SU-DHL-6 (cell line): ENCODE results near the gene SORCS2.

ENCODE experiments used
- H2AFZ ChIP-seq: fragments of 200-600 bp; sonication (generic); 2 replicates; pipeline ENCODE4 v1.6.1; 2014; ENCODE audit warnings: low read depth, mild to moderate bottlenecking, moderate library complexity, mixed read lengths, antibody characterized with exemption, low read length; ENCODE audit not compliant: severe bottlenecking
- H3F3A ChIP-seq: fragments of 200-600 bp; shearing (Covaris generic); 2 replicates; pipeline ENCODE4 v1.6.0; 2016; ENCODE audit warnings: antibody characterized with exemption, mild to moderate bottlenecking; ENCODE audit not compliant: insufficient read depth
- H3K27ac ChIP-seq: fragments of 200-600 bp; sonication (generic); 2 replicates; pipeline ENCODE4 v1.5.1; 2016; ENCODE audit warnings: low read depth, mild to moderate bottlenecking, low read length, moderate library complexity, mixed read lengths
- H3K27me3 ChIP-seq: fragments of 200-600 bp; sonication (generic), shearing (Covaris generic); 2 replicates; pipeline ENCODE4 v1.6.0; 2014; ENCODE audit warnings: mild to moderate bottlenecking, low read length
- H3K36me3 ChIP-seq: fragments of 200-600 bp; sonication (generic); 2 replicates; pipeline ENCODE4 v1.6.1; 2014; ENCODE audit warnings: mild to moderate bottlenecking, low read length, mixed read lengths
- H3K4me2 ChIP-seq: fragments of 300-600, 200-600 bp; shearing (Covaris generic), sonication (generic); 2 replicates; pipeline ENCODE4 v1.6.0; 2014; ENCODE audit warnings: low read length, low read depth, mild to moderate bottlenecking; ENCODE audit not compliant: poor library complexity, severe bottlenecking
- H3K4me3 ChIP-seq: fragments of 200-600 bp; sonication (generic); 2 replicates; pipeline ENCODE4 v1.5.1; 2014; ENCODE audit warnings: antibody characterized with exemption, low read length, mild to moderate bottlenecking, mixed read lengths; ENCODE audit not compliant: insufficient read depth, poor library complexity, severe bottlenecking
- H3K79me2 ChIP-seq: fragments of 200-600 bp; sonication (generic); 2 replicates; pipeline ENCODE4 v1.6.1; 2014; ENCODE audit warnings: mild to moderate bottlenecking, low read length, moderate library complexity; ENCODE audit not compliant: insufficient read depth
- H3K9ac ChIP-seq: fragments of 200-600 bp; sonication (generic); 2 replicates; pipeline ENCODE4 v1.7.0; 2014; ENCODE audit warnings: mild to moderate bottlenecking, low read length
- H3K9me2 ChIP-seq: fragments of 200-600 bp; sonication (generic); replicated peaks from 2 replicates; pipeline ENCODE4 v1.6.1; 2014; ENCODE audit warnings: low read length; ENCODE audit not compliant: insufficient read depth
- H3K9me3 ChIP-seq: fragments of 200-600 bp; sonication (generic); 2 replicates; pipeline ENCODE4 v1.6.1; 2014; ENCODE audit warnings: low read length, mixed read lengths; ENCODE audit not compliant: insufficient read depth
- H4K20me1 ChIP-seq: fragments of 200-600 bp; sonication (generic); 2 replicates; pipeline ENCODE4 v1.6.1; 2014; ENCODE audit warnings: low read depth, mild to moderate bottlenecking, antibody characterized with exemption, low read length, moderate library complexity, mixed read lengths
- EZH2phosphoT487 ChIP-seq: fragments of 200-600 bp; sonication (generic), shearing (Covaris generic); conservative IDR thresholded peaks from 2 replicates; pipeline ENCODE4 v1.6.1; 2018; ENCODE audit warnings: mild to moderate bottlenecking, antibody characterized with exemption, low read length, moderate library complexity, mixed read lengths
- TF ChIP-seq, protein P1 (sequence below): fragments of 200-600 bp; sonication (generic); IDR thresholded peaks from one replicate; pipeline ENCODE4 v1.5.1; 2017; ENCODE audit warnings: antibody characterized with exemption, mild to moderate bottlenecking, low read length, moderate library complexity; ENCODE audit not compliant: insufficient read depth, poor library complexity, severe bottlenecking

The SORCS2 gene

DNA sequence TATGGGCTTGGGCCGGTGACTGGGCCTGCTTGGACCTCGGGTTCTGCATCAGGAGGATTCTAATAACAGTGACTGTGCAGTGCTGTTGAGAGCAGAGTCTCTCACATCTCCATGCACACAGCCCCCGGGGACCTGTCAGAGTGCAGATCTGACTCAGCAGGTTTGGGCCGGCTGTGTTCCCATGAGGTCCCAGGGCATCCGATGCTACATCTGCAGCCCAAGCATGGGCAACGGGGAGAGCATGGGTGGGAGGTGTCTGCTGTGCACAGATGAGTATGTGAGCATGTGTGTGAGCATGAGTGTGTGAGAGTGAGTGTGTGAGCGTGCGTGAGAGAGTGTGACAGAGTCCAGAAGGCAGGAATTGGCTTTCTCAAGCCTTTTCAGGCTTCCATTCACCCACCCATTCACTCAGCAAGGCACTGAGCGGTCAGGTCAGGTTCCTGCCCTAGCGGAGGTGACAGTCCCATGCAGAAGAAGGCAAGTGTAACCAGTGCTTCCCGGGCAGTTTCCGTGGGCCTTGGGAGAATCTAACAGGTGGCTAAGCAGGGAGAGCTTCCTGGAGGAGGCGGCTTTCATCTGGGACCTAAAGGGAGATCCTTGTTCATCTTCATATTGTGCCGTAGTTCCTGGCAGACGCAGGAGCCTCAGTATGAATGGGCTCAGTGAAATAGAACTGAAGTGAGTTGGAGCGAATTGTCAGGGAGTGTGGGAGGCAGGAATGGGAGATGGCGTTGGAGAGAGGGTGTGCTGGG, 62.6 kb downstream of the SORCS2 start:
- Histone ChIP-seq H4K20me1 (no peaks in the 10 kb centered on the region), H2AFZ (no peak overlapping the region), H3K36me3 (no peaks in the 10 kb centered on the region), H3K79me2 (no peaks in the 10 kb centered on the region), H3F3A (no peaks in the 10 kb centered on the region), H3K4me3 (no peak overlapping the region), H3K9ac (no peak overlapping the region), H3K4me2 (no peak overlapping the region), H3K9me3 (no peaks in the 10 kb centered on the region), H3K27me3 (no peaks in the 10 kb centered on the region), H3K27ac (no peak overlapping the region), H3K9me2 (no peaks in the 10 kb centered on the region)
- no peak for TF ChIP-seq EZH2phosphoT487
- TF ChIP-seq, protein P1, sequence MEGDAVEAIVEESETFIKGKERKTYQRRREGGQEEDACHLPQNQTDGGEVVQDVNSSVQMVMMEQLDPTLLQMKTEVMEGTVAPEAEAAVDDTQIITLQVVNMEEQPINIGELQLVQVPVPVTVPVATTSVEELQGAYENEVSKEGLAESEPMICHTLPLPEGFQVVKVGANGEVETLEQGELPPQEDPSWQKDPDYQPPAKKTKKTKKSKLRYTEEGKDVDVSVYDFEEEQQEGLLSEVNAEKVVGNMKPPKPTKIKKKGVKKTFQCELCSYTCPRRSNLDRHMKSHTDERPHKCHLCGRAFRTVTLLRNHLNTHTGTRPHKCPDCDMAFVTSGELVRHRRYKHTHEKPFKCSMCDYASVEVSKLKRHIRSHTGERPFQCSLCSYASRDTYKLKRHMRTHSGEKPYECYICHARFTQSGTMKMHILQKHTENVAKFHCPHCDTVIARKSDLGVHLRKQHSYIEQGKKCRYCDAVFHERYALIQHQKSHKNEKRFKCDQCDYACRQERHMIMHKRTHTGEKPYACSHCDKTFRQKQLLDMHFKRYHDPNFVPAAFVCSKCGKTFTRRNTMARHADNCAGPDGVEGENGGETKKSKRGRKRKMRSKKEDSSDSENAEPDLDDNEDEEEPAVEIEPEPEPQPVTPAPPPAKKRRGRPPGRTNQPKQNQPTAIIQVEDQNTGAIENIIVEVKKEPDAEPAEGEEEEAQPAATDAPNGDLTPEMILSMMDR: no peak

DNA sequence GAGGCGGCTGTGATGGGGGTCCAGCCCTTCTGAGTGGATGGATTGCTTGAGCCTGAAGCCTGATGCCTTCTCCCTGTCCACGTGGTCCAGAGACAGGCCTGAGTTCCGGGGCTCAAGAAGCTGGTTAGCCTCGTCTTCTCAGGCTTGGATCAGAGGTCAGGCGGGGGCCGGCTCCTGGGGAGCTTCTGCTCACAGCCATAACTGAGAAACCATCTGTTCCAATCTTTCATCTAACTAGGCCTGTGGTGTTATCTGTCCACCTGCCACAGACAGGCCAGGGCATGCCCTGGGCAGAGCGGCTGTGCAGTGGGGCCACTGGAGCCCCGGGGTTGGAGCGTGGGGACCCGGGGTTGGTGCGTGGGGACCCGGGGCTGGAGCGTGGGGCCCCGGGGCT, 63.1 kb downstream of the SORCS2 start:
- H3K9me2 ChIP-seq: no peaks in the 10 kb centered on the region
- H4K20me1 ChIP-seq: no peaks in the 10 kb centered on the region
- H3K27ac ChIP-seq: no peak overlapping the region
- no peaks in the 10 kb centered on the region for H3K36me3 ChIP-seq
- no peak overlapping the region for H3K4me2 ChIP-seq
- H3K79me2 ChIP-seq: no peaks in the 10 kb centered on the region
- H3F3A ChIP-seq: no peaks in the 10 kb centered on the region
- no peak overlapping the region for H3K4me3 ChIP-seq
- no peak overlapping the region for H3K9ac ChIP-seq
- no peaks in the 10 kb centered on the region for H3K9me3 ChIP-seq
- H3K27me3 ChIP-seq: no peaks in the 10 kb centered on the region
- TF ChIP-seq EZH2phosphoT487: no peak
- no peak overlapping the region for H2AFZ ChIP-seq

DNA sequence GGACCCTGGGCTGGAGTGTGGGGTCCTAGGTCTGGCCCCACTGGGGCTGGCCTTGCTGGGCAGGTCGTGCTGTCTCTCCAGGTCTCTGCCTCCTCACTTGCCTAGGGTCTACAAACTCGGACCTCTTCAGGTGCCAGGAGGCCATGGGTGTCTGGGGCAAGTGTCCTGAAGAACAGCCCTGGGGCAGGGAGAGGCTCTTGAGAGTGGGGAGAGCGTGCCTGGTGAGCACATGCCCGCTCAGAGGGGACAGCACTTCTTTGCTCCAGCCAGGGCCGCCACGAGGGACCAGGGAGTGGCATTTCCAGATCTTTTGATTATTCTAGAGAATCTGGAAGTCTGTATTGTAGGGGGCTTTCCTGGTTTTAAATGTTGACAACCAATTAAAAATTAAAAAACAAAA, 63.7 kb downstream of the SORCS2 start:
- H3F3A ChIP-seq: no peaks in the 10 kb centered on the region
- no peaks in the 10 kb centered on the region for H3K27me3 ChIP-seq
- H3K4me2 ChIP-seq: no peak overlapping the region
- H3K4me3 ChIP-seq: no peak overlapping the region
- H3K27ac ChIP-seq: no peak overlapping the region
- H3K9me2 ChIP-seq: no peaks in the 10 kb centered on the region
- H3K36me3 ChIP-seq: no peaks in the 10 kb centered on the region
- no peak for TF ChIP-seq EZH2phosphoT487
- TF ChIP-seq, protein P1: no peak
- H4K20me1 ChIP-seq: no peaks in the 10 kb centered on the region
- H3K9ac ChIP-seq: no peak overlapping the region
- no peaks in the 10 kb centered on the region for H3K79me2 ChIP-seq
- no peak overlapping the region for H2AFZ ChIP-seq
- no peaks in the 10 kb centered on the region for H3K9me3 ChIP-seq

DNA sequence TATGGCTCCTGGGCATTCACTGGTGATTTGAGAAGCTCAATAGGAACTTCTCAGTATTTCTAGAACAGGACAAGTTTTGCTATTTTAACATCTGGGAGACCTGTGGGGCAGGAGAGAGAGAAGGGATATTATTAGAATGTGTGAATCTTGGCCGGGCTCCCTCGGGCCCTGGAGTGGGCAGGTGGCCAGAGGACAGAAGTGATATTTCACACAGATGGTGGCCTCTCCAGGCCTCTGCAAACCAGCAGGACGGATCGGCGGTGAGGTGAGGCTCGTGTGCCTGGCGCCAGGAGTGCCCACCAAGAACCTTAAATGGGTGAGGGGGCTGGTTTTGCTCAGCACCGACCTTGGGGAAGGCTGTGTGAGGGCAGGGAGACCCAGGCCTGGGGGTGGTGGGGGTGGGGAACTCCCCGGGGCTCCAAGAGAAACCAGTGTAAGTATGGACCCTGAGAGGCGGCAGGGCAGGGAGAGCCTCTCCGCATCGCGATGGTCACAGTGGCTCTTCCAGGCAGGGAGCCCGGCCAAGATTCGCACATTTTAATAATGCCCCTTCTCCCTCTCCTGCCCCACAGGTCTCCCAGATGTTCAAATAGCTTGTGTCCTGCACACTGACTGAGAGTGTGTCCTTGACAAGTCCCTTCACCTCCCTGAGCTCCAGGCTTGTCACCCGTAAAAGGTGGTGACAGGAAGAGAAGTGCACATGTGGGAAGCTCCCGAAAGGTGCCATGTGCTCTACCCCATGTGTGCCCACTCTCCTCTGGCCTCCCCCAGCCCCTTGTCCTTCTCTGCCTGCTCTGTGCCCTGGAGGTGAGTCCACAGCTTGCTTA, 64.9 kb downstream of the SORCS2 start:
- no peaks in the 10 kb centered on the region for H3K36me3 ChIP-seq
- no peaks in the 10 kb centered on the region for H3K9me2 ChIP-seq

More for the DNA sequence above, 64.9 kb downstream of the SORCS2 start:
- no peaks in the 10 kb centered on the region for H4K20me1 ChIP-seq
- H3F3A ChIP-seq: no peaks in the 10 kb centered on the region
- H3K9me3 ChIP-seq: no peaks in the 10 kb centered on the region
- no peak overlapping the region for H2AFZ ChIP-seq
- no peak overlapping the region for H3K4me2 ChIP-seq
- H3K4me3 ChIP-seq: no peak overlapping the region
- no peaks in the 10 kb centered on the region for H3K79me2 ChIP-seq
- no peak overlapping the region for H3K9ac ChIP-seq
- H3K27ac ChIP-seq: no peak overlapping the region
- no peaks in the 10 kb centered on the region for H3K27me3 ChIP-seq
- no peak for TF ChIP-seq EZH2phosphoT487
- TF ChIP-seq, protein P1: no peak
